H9 (cell line): ENCODE results near the gene LHFPL6. TPM values are rescaled to one million over a fixed set of nuclear protein-coding genes. Genes with fewer than 3 reads are reported as not detected.

Experiments
- DNase-seq: peaks from one replicate; pipeline ENCODE4 v3.0.0-alpha.2; 2017
- H2AFZ ChIP-seq: one replicate; pipeline ENCODE4 v1.6.1; 2013; ENCODE audit warnings: mild to moderate bottlenecking, low read length, control low read depth, moderate library complexity
- H2AK5ac ChIP-seq: 2 replicates; pipeline ENCODE4 v1.6.1; 2013; ENCODE audit warnings: low read length, control low read depth, mixed read lengths; ENCODE audit not compliant: insufficient read length
- H2BK120ac ChIP-seq: one replicate; pipeline ENCODE4 v1.6.1; 2013; ENCODE audit warnings: low read depth, mild to moderate bottlenecking, low read length, control low read depth, inconsistent platforms; ENCODE audit not compliant: poor library complexity, severe bottlenecking
- H2BK12ac ChIP-seq: 2 replicates; pipeline ENCODE4 v1.6.1; 2013; ENCODE audit warnings: low read length, control low read depth, mixed read lengths, low read depth; ENCODE audit not compliant: insufficient read length
- H2BK15ac ChIP-seq: 2 replicates; pipeline ENCODE4 v1.6.1; 2013; ENCODE audit warnings: low read depth, low read length, control low read depth
- H2BK20ac ChIP-seq: one replicate; pipeline ENCODE4 v1.6.1; 2013; ENCODE audit warnings: low read depth, mild to moderate bottlenecking, low read length, control low read depth, inconsistent platforms; ENCODE audit not compliant: poor library complexity, severe bottlenecking
- H2BK5ac ChIP-seq: 2 replicates; pipeline ENCODE4 v1.6.1; 2013; ENCODE audit warnings: low read length, control low read depth, mixed read lengths; ENCODE audit not compliant: insufficient read length
- H3K14ac ChIP-seq: 2 replicates; pipeline ENCODE4 v1.6.1; 2013; ENCODE audit warnings: low read length, control low read depth; ENCODE audit not compliant: insufficient read depth
- H3K18ac ChIP-seq: 2 replicates; pipeline ENCODE4 v1.6.1; 2013; ENCODE audit warnings: low read depth, mild to moderate bottlenecking, mixed read lengths, low read length, control low read depth; ENCODE audit not compliant: insufficient read length
- H3K23ac ChIP-seq: 2 replicates; pipeline ENCODE4 v1.6.1; 2013; ENCODE audit warnings: low read length, control low read depth, mixed read lengths, low read depth; ENCODE audit not compliant: insufficient read length
- H3K23me2 ChIP-seq: 2 replicates; pipeline ENCODE4 v1.6.1; 2013; ENCODE audit warnings: low read depth, mild to moderate bottlenecking, mixed read lengths, low read length, control low read depth; ENCODE audit not compliant: insufficient read length, poor library complexity, severe bottlenecking
- H3K27ac ChIP-seq: 2 replicates; pipeline ENCODE4 v1.5.1; 2013; ENCODE audit warnings: low read length, control low read depth, mixed read lengths, low read depth; ENCODE audit not compliant: insufficient read length
- H3K27me3 ChIP-seq: 2 replicates; pipeline ENCODE4 v1.6.1; 2013; ENCODE audit warnings: low read length, control low read depth, inconsistent platforms; ENCODE audit not compliant: insufficient read depth
- H3K4ac ChIP-seq: 2 replicates; pipeline ENCODE4 v1.6.1; 2013; ENCODE audit warnings: low read depth, mild to moderate bottlenecking, control low read depth, inconsistent platforms, low read length, moderate library complexity
- H3K4me1 ChIP-seq: 2 replicates; pipeline ENCODE4 v1.6.1; 2013; ENCODE audit warnings: low read length, control low read depth, inconsistent platforms; ENCODE audit not compliant: insufficient read depth
- H3K4me2 ChIP-seq: 2 replicates; pipeline ENCODE4 v1.6.1; 2013; ENCODE audit warnings: low read length, control low read depth, mixed read lengths; ENCODE audit not compliant: insufficient read length, insufficient read depth
- H3K56ac ChIP-seq: 2 replicates; pipeline ENCODE4 v1.6.1; 2013; ENCODE audit warnings: low read depth, mild to moderate bottlenecking, mixed read lengths, low read length, control low read depth; ENCODE audit not compliant: insufficient read length
- H3K79me1 ChIP-seq: 2 replicates; pipeline ENCODE4 v1.6.1; 2013; ENCODE audit warnings: low read depth, mild to moderate bottlenecking, moderate library complexity, low read length, control low read depth, inconsistent platforms; ENCODE audit not compliant: insufficient read depth, poor library complexity, severe bottlenecking
- H3K79me2 ChIP-seq: 2 replicates; pipeline ENCODE4 v1.6.1; 2013; ENCODE audit warnings: low read length, control low read depth, inconsistent platforms; ENCODE audit not compliant: insufficient read depth
- H3K9ac ChIP-seq: 2 replicates; pipeline ENCODE4 v1.6.1; 2013; ENCODE audit warnings: low read length, control low read depth, mixed read lengths; ENCODE audit not compliant: insufficient read length; ENCODE audit errors: extremely low read depth
- H3K9me3 ChIP-seq: one replicate; pipeline ENCODE4 v1.6.1; 2013; ENCODE audit warnings: low read depth, low read length, inconsistent platforms; ENCODE audit not compliant: control insufficient read depth
- H3T11ph ChIP-seq: one replicate; pipeline ENCODE4 v1.6.1; 2013; ENCODE audit warnings: mild to moderate bottlenecking, low read length, control low read depth, inconsistent platforms
- H4K20me1 ChIP-seq: one replicate; pipeline ENCODE4 v1.6.1; 2013; ENCODE audit not compliant: control insufficient read depth, insufficient read length, insufficient read depth
- H4K5ac ChIP-seq: 2 replicates; pipeline ENCODE4 v1.6.1; 2013; ENCODE audit warnings: low read depth, mild to moderate bottlenecking, mixed read lengths, low read length, control low read depth; ENCODE audit not compliant: insufficient read length
- H4K8ac ChIP-seq: replicated peaks from 2 replicates; pipeline ENCODE4 v1.6.1; 2013; ENCODE audit warnings: low read length, control low read depth, mixed read lengths, low read depth; ENCODE audit not compliant: insufficient read length
- H4K91ac ChIP-seq: 2 replicates; pipeline ENCODE4 v1.6.1; 2013; ENCODE audit warnings: low read depth, mild to moderate bottlenecking, moderate library complexity, mixed read lengths, low read length, control low read depth; ENCODE audit not compliant: insufficient read length
- H3K27ac Mint-ChIP-seq, 3 experiments: 2 replicates in 2 of 3; 3 replicates in 1 of 3; pipeline ENCODE4 v1.8.0; 2020 to 2021; ENCODE audit warnings: mixed read lengths in 3 of 3, mild to moderate bottlenecking in 1 of 3, moderate library complexity in 1 of 3
- H3K27me3 Mint-ChIP-seq: 2 replicates; pipeline ENCODE4 v1.8.0; 2021; ENCODE audit warnings: low read depth, mild to moderate bottlenecking, moderate library complexity, mixed read lengths
- H3K36me3 Mint-ChIP-seq, 3 experiments: 2 replicates in 2 of 3; 3 replicates in 1 of 3; pipeline ENCODE4 v1.8.0; 2020 to 2021; ENCODE audit warnings: low read depth in 3 of 3, mixed read lengths in 3 of 3; ENCODE audit not compliant: insufficient read depth in 1 of 3
- H3K4me1 Mint-ChIP-seq, 2 experiments: 2 replicates each; pipeline ENCODE4 v1.8.0; 2020; ENCODE audit warnings: mixed read lengths in 2 of 2
- H3K4me3 Mint-ChIP-seq, 2 experiments: 2 replicates in 1 of 2; 3 replicates in 1 of 2; pipeline ENCODE4 v1.8.0; 2020 to 2021; ENCODE audit warnings: mild to moderate bottlenecking in 2 of 2, mixed read lengths in 2 of 2, moderate library complexity in 1 of 2
- H3K9me3 Mint-ChIP-seq, 2 experiments: 2 replicates in 1 of 2; 3 replicates in 1 of 2; pipeline ENCODE4 v1.8.0; 2020; ENCODE audit warnings: mild to moderate bottlenecking in 2 of 2, mixed read lengths in 2 of 2, moderate library complexity in 1 of 2
- WGBS: extraction: QIAGEN DNeasy Blood & Tissue Kit; methylation state at CpG from one replicate; pipeline ENCODE4 v1.1.7; 2013; ENCODE audit warnings: missing lambda C conversion rate, low lambda C conversion rate, mixed read lengths; ENCODE audit not compliant: insufficient read length; ENCODE audit errors: extremely low coverage; 5-methylcytosine and 5-hydroxymethylcytosine counted together
- total RNA-seq: library from RNA; stranded (reverse); gene quantifications from 2 replicates; pipeline ENCODE4 v1.2.1, GENCODE V29; 2021
- TF ChIP-seq, protein P1 (sequence below): fragments of 200-600 bp; sonication (generic); conservative IDR thresholded peaks from 3 replicates; pipeline ENCODE4 v1.8.0; 2021; ENCODE audit warnings: antibody characterized with exemption, mild to moderate bottlenecking

The LHFPL6 gene
- total RNA-seq, 1 experiment from 2014 or later: 3.5 TPM

DNA sequence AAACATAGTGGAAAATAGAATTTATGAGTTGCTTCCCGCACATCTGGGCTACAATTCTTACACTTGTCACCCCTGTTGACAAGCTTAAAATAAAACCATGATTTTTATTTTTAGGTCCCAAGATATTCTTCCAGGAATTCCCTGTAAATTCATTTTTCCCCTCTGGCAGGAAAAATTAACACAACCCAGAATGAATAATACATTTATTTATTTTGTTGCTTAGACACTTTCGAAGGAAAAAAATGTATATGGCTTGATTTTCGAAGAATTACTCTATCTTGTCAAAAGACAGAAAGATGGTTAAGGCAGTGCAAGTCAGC, 74.4 kb downstream of the LHFPL6 start:
- H3K27me3 Mint-ChIP-seq: peaks cover 34% of the 10 kb centered on the region
- Histone ChIP-seq H2BK120ac (no peak overlapping the region), H3K27ac (no peak overlapping the region), H4K8ac (no peak overlapping the region), H3K4me2 (no peak overlapping the region), H2BK12ac (no peak overlapping the region), H2AK5ac (no peak overlapping the region), H3K27me3 (0 out of 2 replicates have a peak, but pooled peaks cover 2% of the 10 kb centered on the region), H3K23me2 (no peaks in the 10 kb centered on the region), H3K79me1 (no peaks in the 10 kb centered on the region), H3K23ac (no peak overlapping the region), H3T11ph (no peak overlapping the region), H2AFZ (no peak overlapping the region), H2BK20ac (no peak overlapping the region), H4K20me1 (no peaks in the 10 kb centered on the region), H3K9me3 (no peaks in the 10 kb centered on the region), H3K18ac (no peak overlapping the region), H3K79me2 (no peaks in the 10 kb centered on the region), H3K56ac (no peak overlapping the region), H2BK5ac (no peak overlapping the region), H2BK15ac (no peak overlapping the region), H4K91ac (no peak overlapping the region), H3K9ac (no peak overlapping the region), H4K5ac (no peak overlapping the region), H3K14ac (no peak overlapping the region), H3K4ac (no peak overlapping the region), H3K4me1 (no peaks in the 10 kb centered on the region)
- no CpG with 5 or more reads among the region's 3 CpGs for WGBS
- H3K4me1 Mint-ChIP-seq: peaks cover 6 to 7% of the 10 kb centered on the region in 2 experiments
- TF ChIP-seq, protein P1, sequence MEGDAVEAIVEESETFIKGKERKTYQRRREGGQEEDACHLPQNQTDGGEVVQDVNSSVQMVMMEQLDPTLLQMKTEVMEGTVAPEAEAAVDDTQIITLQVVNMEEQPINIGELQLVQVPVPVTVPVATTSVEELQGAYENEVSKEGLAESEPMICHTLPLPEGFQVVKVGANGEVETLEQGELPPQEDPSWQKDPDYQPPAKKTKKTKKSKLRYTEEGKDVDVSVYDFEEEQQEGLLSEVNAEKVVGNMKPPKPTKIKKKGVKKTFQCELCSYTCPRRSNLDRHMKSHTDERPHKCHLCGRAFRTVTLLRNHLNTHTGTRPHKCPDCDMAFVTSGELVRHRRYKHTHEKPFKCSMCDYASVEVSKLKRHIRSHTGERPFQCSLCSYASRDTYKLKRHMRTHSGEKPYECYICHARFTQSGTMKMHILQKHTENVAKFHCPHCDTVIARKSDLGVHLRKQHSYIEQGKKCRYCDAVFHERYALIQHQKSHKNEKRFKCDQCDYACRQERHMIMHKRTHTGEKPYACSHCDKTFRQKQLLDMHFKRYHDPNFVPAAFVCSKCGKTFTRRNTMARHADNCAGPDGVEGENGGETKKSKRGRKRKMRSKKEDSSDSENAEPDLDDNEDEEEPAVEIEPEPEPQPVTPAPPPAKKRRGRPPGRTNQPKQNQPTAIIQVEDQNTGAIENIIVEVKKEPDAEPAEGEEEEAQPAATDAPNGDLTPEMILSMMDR: no peak
- H3K9me3 Mint-ChIP-seq: no peaks in the 10 kb centered on the region; a peak in 1 of 5 replicates
- H3K36me3 Mint-ChIP-seq: no peaks in the 10 kb centered on the region
- H3K27ac Mint-ChIP-seq: no peak overlapping the region
- no peak overlapping the region for H3K4me3 Mint-ChIP-seq
- no peak for DNase-seq
